NCI-H345 treated with DMSO at 0.1 percent for 48 hours (cell line): ENCODE results near the gene RGS7BP.
"Not testable (repeated sequence)": the region's sequence is repeated elsewhere in the genome, so short reads cannot be mapped to it uniquely, and the experiment has no call there.

Experiments
- DNase-seq: peaks from one replicate; lab custom pipeline; 2025; ENCODE audit not compliant: unreplicated experiment; lab: John Stamatoyannopoulos, UW

Gene RGS7BP

GRCh38 chr5:64557911-64558310, 52.1 kb downstream of the RGS7BP start:
- DNase-seq = no peak

GRCh38 chr5:64558641-64559040, 52.8 kb downstream of the RGS7BP start:
- DNase-seq = not testable (repeated sequence)

GRCh38 chr5:64566310-64566916, 60.6 kb downstream of the RGS7BP start:
- no peak for DNase-seq

- no peak for DNase-seq
Observed at GRCh38 chr5:64569858-64570257, 64.0 kb downstream of the RGS7BP start.

- no peak for DNase-seq
Observed at GRCh38 chr5:64570395-64570996, 64.7 kb downstream of the RGS7BP start.

- DNase-seq = no peak
Observed at GRCh38 chr5:64575561-64575960, 69.7 kb downstream of the RGS7BP start.

- no peak for DNase-seq
Observed at GRCh38 chr5:64576250-64576649, 70.4 kb downstream of the RGS7BP start.

GRCh38 chr5:64585646-64586045, 79.8 kb downstream of the RGS7BP start:
- no peak for DNase-seq

GRCh38 chr5:64587370-64587769, 81.6 kb downstream of the RGS7BP start:
- DNase-seq = no peak

- DNase-seq = no peak
Observed at GRCh38 chr5:64592730-64593341, 87.0 kb downstream of the RGS7BP start.

- no peak for DNase-seq
Observed at GRCh38 chr5:64594025-64594424, 88.2 kb downstream of the RGS7BP start.

- DNase-seq = no peak
Observed at GRCh38 chr5:64594601-64595000, 88.8 kb downstream of the RGS7BP start.

GRCh38 chr5:64595031-64595855, 89.4 kb downstream of the RGS7BP start:
- DNase-seq = no peak

- no peak for DNase-seq
Observed at GRCh38 chr5:64599226-64599625, 93.4 kb downstream of the RGS7BP start.

- DNase-seq = no peak
Observed at GRCh38 chr5:64603676-64604075, 97.9 kb downstream of the RGS7BP start.

- no peak for DNase-seq
Observed at GRCh38 chr5:64606926-64607325, 101.1 kb downstream of the RGS7BP start.

- peak; percentile 7 for DNase-seq
Observed at GRCh38 chr5:64612344-64612961, 106.6 kb downstream of the RGS7BP start.

- DNase-seq = no peak
Observed at GRCh38 chr5:64615895-64616294, 110.1 kb downstream of the RGS7BP start.

GRCh38 chr5:64619609-64620008, 113.8 kb downstream of the RGS7BP start:
- no peak for DNase-seq

GRCh38 chr5:64622991-64623390, 117.2 kb downstream of the RGS7BP start:
- DNase-seq = no peak

- DNase-seq = no peak
Observed at GRCh38 chr5:64625678-64626077, 119.9 kb downstream of the RGS7BP start.
